Esophagus muscularis mucosa (tissue), 4 donors: Measurements from ENCODE around the gene ANO6. TPM values are rescaled to one million over a fixed set of nuclear protein-coding genes. Genes with fewer than 3 reads are reported as not detected.
"Not testable (repeated sequence)": the region's sequence is repeated elsewhere in the genome, so short reads cannot be mapped to it uniquely, and the experiment has no call there.

Experiments
- DNase-seq: peaks from one replicate; pipeline ENCODE4 v3.0.0-alpha.2; 2017; ENCODE audit errors: extremely low spot score
- H3K27ac ChIP-seq, 4 donors: fragments of 200-600 bp; sonication (generic); replicated peaks in 1 of 4; 1 replicate in 3 of 4; 2 replicates in 1 of 4; pipeline ENCODE4 v1.5.1; 2016 to 2019; ENCODE audit warnings: mild to moderate bottlenecking in 1 of 4
- H3K27me3 ChIP-seq, 4 donors: fragments of 200-600 bp; sonication (generic); one replicate each; pipeline versions ENCODE4 v1.5.1 to v1.6.0; 2016 to 2019
- H3K36me3 ChIP-seq, 4 donors: fragments of 200-600 bp; sonication (generic); one replicate each; pipeline ENCODE4 v1.5.1; 2016 to 2019
- H3K4me1 ChIP-seq, 4 donors: fragments of 200-600 bp; sonication (generic); one replicate each; pipeline ENCODE4 v1.5.1; 2016 to 2019
- H3K4me3 ChIP-seq, 4 donors: fragments of 200-600 bp; sonication (generic); 1 replicate in 2 of 4; 2 replicates in 2 of 4; pipeline ENCODE4 v1.5.1; 2016 to 2019; ENCODE audit warnings: mild to moderate bottlenecking in 4 of 4, moderate library complexity in 1 of 4
- H3K9me3 ChIP-seq, 4 donors: fragments of 200-600 bp; sonication (generic); 1 replicate in 3 of 4; 2 replicates in 1 of 4; pipeline ENCODE4 v1.5.1; 2016 to 2019
- EP300 ChIP-seq: sonication (generic); formaldehyde crosslinking; IDR thresholded peaks from one replicate; pipeline ENCODE4 v1.6.1; 2017; ENCODE audit warnings: antibody characterized with exemption
- POLR2A ChIP-seq: fragments of 450-650 bp; IDR thresholded peaks from one replicate; pipeline ENCODE4 v1.6.1; 2017; ENCODE audit warnings: antibody characterized with exemption, moderate library complexity, mild to moderate bottlenecking, low read depth
- POLR2AphosphoS5 ChIP-seq, 2 donors: sonication (generic); formaldehyde crosslinking; IDR thresholded peaks; one replicate each; pipeline ENCODE4 v1.6.1; 2017; ENCODE audit warnings: antibody characterized with exemption in 2 of 2
- WGBS: methylation state at CpG from one replicate; pipeline ENCODE4 v1.1.5; 2018; 5-methylcytosine and 5-hydroxymethylcytosine counted together
- intact Hi-C: fragments of 100-400 bp; cut with DNase I; formaldehyde crosslinking; loops from one replicate; pipeline ENCODE4 v1.15.1; 2023
- total RNA-seq, 4 donors: library from RNA; depleted of rRNA; stranded (reverse); fragments of >200 nt; gene quantifications; one replicate each; pipeline versions ENCODE4 v1.1.0 to v1.2.1, GENCODE V29; 2016
- TF ChIP-seq, protein P1 (sequence below), 3 experiments: fragments of 200-600 bp in 2 of 3; fragments of 450-650 bp in 1 of 3; sonication (generic) in 2 of 3; IDR thresholded peaks; one replicate each; pipeline ENCODE4 v1.5.1; 2017 to 2019; ENCODE audit warnings: antibody characterized with exemption in 3 of 3, mild to moderate bottlenecking in 2 of 3, moderate library complexity in 1 of 3

ANO6 gene
- total RNA-seq, 4 donors from 2014 or later = 141 to 208 (median 166) TPM

DNA sequence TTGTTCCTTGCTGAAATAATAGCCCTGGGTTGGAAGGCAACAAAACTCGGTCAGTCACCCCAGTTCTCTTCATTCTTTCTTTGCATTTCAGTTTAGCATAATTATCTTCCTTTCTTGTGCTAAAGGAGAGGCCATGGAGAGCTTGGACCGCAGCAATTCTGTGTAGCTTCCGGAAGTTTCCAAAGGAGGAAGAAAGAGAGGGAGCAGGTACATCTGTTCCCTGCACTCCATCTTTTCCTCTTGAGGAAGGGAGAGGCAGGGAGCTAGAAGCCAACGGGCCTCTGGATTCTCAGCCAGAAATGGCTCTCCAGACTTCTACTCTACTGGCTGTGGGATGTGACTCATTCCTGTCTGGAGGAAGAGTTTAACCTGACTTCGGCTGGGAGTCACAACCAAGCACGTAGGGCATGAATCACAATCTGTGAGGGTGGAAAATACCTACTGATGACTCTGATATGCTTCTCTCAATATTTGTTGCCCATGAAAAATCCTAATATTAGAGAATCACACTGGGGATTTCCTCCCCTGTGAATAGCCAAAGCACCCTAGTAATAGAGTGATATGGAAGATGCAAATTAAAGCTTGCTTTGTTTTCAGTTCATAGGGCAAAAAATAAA lies 17.0 kb downstream of the ANO6 start:
- Histone ChIP-seq H3K4me1 (peaks cover 49 to 70% (median 67%) of the 10 kb centered on the region in 4 donors), H3K9me3 (no peaks in the 10 kb centered on the region), H3K27me3 (no peaks in the 10 kb centered on the region), H3K4me3 (no peak overlapping the region), H3K27ac (peak overlapping the region; percentile 84 to 93 (median 86)), H3K36me3 (no peaks in the 10 kb centered on the region)
- intact Hi-C loops = no loop called here
- peak; percentile 60 to 71 for TF ChIP-seq POLR2AphosphoS5 (IDR thresholded peaks at IDR 0.05)
- TF ChIP-seq, protein P1, sequence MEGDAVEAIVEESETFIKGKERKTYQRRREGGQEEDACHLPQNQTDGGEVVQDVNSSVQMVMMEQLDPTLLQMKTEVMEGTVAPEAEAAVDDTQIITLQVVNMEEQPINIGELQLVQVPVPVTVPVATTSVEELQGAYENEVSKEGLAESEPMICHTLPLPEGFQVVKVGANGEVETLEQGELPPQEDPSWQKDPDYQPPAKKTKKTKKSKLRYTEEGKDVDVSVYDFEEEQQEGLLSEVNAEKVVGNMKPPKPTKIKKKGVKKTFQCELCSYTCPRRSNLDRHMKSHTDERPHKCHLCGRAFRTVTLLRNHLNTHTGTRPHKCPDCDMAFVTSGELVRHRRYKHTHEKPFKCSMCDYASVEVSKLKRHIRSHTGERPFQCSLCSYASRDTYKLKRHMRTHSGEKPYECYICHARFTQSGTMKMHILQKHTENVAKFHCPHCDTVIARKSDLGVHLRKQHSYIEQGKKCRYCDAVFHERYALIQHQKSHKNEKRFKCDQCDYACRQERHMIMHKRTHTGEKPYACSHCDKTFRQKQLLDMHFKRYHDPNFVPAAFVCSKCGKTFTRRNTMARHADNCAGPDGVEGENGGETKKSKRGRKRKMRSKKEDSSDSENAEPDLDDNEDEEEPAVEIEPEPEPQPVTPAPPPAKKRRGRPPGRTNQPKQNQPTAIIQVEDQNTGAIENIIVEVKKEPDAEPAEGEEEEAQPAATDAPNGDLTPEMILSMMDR (IDR thresholded peaks at IDR 0.05) = no peak
- no peak for DNase-seq
- 34% methylated on average over 6 of the region's 6 CpGs for WGBS

DNA sequence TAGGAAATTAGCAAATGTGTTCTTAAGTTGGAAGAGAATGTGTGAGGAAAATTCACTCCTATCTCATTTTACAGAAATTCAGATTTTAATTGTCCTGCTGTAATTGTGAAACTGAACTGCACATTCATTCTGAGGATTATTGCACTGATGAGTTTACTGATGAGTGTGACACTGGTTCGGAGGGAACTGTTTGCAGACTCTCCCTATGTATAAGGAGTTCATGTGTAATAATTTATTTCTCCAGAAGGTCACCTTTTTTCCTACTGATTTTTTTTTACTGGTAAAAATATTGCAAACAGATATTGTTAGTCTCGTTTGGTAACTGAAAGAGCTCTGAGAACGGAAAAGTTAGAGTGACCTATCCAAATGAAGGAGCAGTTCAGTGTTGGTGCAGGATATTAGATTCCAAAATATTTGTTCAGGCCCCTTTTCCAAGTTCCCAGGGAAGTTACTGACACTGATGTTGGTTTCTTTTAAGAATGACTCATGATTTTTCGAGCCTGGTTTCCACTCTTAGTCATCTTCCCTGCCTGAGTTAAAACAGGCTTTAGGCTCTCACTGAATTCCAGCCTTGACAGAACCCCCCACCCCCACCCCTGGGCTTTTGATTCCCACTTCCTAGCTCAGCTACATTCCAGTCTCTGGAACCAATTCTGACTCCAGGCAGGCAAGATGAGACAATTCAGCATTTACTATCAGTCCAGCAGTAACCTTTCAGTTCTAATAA lies 18.4 kb downstream of the ANO6 start:
- TF ChIP-seq POLR2AphosphoS5 (IDR thresholded peaks at IDR 0.05) (peak; percentile 28 to 78), EP300 (peak; percentile 66), POLR2A (no peak)
- TF ChIP-seq, protein P1 (IDR thresholded peaks at IDR 0.05) = peak in 1 of 3 experiments; percentile 9
- intact Hi-C loops = no loop called here
- Histone ChIP-seq H3K4me1 (peaks cover 49 to 66% (median 59%) of the 10 kb centered on the region in 4 donors), H3K4me3 (peak overlapping the region in 3 of 4 donors; percentile 5 to 14 (median 7)), H3K27ac (peak overlapping the region; percentile 84 to 93 (median 86)), H3K36me3 (no peaks in the 10 kb centered on the region), H3K9me3 (no peaks in the 10 kb centered on the region), H3K27me3 (no peaks in the 10 kb centered on the region)
- WGBS = 15% methylated on average over 4 of the region's 4 CpGs
- peak; percentile 93 for DNase-seq

DNA sequence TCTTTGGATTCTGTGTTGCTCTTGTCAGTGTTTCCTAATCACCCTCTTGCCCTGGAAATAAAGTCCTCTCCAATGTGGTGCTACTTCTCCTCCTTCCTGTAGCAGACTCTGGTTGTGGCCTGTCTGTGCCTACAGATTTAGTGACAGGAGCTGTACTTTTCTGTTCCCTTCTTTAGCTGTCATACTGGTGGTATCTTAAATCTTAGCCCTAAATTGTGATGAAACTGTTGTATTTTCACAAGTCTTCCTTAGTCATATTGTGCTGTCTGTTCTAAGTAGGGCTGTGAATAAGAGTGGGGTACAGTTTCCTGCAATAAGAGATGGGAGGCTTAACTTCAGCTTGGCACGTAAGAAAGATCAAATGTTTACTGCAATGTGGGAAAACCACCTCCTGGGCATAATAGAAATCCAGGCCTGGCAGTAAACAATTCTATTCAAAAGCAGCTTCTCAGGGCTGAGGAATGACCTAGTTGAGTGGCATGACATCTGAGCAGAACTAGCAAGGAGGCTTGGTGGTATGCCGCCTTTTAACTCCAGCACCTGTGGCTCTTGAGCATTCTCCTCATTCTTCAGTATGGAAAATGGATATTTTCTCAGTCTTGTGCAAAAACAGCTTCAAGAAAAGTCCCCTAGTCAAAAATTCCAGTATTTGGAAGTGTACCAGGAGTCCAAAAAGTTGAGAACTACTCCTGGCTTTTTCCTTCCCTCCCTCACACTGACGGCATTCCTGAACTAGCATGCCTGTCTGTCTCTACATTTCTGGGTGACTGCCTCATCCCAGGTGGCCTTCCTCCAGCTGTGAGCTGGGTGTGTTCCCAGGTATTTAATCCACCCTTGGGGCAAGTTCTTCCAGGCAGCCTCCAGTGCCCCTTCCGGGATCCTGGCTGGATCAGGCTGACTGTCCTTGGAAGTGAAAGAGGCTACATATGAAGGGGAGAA lies 19.5 kb downstream of the ANO6 start:
- H3K4me1 ChIP-seq = peaks cover 49 to 76% (median 62%) of the 10 kb centered on the region in 4 donors
- peak overlapping the region; percentile 84 to 93 (median 86) for H3K27ac ChIP-seq
- intact Hi-C loops = no loop called here
- H3K36me3 ChIP-seq = no peaks in the 10 kb centered on the region
- peak overlapping the region in 2 of 4 donors; percentile 5 to 7 for H3K4me3 ChIP-seq
- no peak for DNase-seq
- no peaks in the 10 kb centered on the region for H3K27me3 ChIP-seq
- 46% methylated on average over 4 of the region's 4 CpGs for WGBS
- TF ChIP-seq POLR2A = no peak
- peak in 1 of 2 donors; percentile 67 for TF ChIP-seq POLR2AphosphoS5 (IDR thresholded peaks at IDR 0.05)
- TF ChIP-seq EP300 = peak; percentile 78
- TF ChIP-seq, protein P1 (IDR thresholded peaks at IDR 0.05) = no peak
- H3K9me3 ChIP-seq = no peaks in the 10 kb centered on the region

DNA sequence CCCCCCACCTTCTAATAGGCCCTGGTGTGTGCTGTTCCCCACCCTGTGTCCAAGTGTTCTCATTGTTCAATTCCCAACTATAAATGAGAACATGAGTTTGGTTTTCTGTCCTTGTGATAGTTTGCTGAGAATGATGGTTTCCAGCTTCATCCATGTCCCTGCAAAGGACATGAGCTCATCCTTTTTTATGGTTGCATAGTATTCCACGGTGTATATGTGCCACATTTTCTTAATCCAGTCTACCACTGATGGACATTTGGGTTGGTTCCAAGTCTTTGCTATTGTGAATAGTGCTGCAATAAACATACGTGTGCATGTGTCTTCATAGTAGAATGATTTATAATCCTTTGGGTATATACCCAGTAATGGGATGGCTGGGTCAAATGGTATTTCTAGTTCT lies 20.5 kb downstream of the ANO6 start:
- H3K27ac ChIP-seq = peak overlapping the region; percentile 84 to 93 (median 86)
- H3K36me3 ChIP-seq, H3K4me3 ChIP-seq, H3K27me3 ChIP-seq, intact Hi-C loops, H3K9me3 ChIP-seq, DNase-seq: not testable (repeated sequence)
- WGBS = 50% methylated on average over 2 of the region's 2 CpGs
- peaks cover 44 to 79% (median 55%) of the 10 kb centered on the region in 4 donors for H3K4me1 ChIP-seq

DNA sequence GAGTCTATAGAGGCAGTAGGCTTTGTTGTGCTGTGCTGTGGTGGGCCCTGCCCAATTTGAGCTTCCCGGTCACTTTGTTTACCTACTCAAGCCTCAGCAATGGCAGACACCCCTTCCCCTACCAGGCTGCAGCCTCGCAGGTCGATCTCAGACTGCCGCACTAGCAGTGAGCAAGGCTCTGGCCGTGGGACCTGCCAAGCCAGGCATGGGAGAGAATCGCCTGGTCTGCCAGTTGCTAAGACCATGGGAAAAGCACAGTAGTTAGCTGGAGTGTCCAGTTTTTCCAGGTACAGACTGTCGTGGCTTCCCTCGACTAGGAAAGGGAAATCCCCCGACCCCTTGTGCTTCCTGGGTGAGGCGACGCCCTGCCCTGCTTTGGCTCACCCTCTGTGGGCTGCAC lies 26.3 kb downstream of the ANO6 start:
- intact Hi-C loops = no loop called here
- Histone ChIP-seq H3K36me3 (no peaks in the 10 kb centered on the region), H3K27ac (peak overlapping the region; percentile 35 to 93 (median 58)), H3K9me3 (no peaks in the 10 kb centered on the region), H3K4me3 (no peak overlapping the region), H3K4me1 (peaks cover 4 to 84% (median 60%) of the 10 kb centered on the region in 4 donors), H3K27me3 (no peaks in the 10 kb centered on the region)
- no peak for DNase-seq
- TF ChIP-seq POLR2A (no peak), POLR2AphosphoS5 (IDR thresholded peaks at IDR 0.05) (no peak), EP300 (no peak)
- TF ChIP-seq, protein P1 (IDR thresholded peaks at IDR 0.05) = no peak
- WGBS = 86% methylated on average over 10 of the region's 11 CpGs
